HG02852 (cell line): ENCODE data around the gene MED29.

Experiments used
- ATAC-seq: cut with Tn5 transposase; IDR thresholded peaks from one replicate; pipeline ENCODE4 v1.9.1; 2021; ENCODE audit warnings: mild to moderate bottlenecking, moderate library complexity; ENCODE audit not compliant: unreplicated experiment

MED29 gene

DNA sequence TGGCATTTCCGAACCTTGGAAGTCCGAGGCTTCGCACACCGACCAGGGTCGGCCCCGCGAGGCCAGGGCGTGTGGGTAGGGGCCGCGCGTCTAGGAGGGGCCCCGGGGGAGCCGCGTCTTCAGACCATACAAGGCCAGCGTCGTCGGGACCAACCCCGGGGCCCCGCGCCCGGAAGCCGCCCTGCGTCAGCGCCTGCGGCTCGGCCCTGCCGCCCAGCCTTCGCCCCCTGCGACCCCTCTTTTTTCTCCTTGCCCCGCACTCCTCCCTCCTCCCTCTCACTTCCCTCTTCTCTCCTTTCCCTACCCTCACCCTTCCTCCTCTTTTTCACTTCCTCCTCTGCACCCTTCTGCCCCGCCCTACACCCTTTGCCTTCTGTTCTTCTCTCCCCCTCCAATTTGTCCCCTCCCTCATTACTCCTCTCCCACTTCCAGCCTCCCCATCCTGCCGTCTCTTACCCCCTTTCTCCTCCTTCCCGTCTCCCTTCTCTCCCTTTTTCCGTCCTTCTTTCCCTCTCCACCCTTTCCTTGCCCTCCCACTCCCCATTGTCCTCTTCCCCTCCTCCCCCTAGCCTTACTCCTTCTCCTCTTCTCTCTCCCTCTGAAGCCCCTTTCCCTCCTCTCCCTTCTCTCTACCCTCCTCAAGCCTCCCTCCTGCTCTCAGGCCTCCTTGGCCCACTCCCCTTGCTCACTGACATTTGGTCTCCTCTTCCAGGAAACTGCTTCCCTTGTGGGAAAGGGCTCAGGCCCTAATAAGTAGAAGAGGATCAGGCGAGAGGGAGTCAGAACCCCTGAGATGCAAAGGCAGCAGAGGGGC is 19.0 kb downstream of the MED29 start:
- no peak for ATAC-seq

- ATAC-seq, result no peak
These were observed 19.6 kb downstream of the MED29 start for GRCh38 chr19:39410831-39411080.

DNA sequence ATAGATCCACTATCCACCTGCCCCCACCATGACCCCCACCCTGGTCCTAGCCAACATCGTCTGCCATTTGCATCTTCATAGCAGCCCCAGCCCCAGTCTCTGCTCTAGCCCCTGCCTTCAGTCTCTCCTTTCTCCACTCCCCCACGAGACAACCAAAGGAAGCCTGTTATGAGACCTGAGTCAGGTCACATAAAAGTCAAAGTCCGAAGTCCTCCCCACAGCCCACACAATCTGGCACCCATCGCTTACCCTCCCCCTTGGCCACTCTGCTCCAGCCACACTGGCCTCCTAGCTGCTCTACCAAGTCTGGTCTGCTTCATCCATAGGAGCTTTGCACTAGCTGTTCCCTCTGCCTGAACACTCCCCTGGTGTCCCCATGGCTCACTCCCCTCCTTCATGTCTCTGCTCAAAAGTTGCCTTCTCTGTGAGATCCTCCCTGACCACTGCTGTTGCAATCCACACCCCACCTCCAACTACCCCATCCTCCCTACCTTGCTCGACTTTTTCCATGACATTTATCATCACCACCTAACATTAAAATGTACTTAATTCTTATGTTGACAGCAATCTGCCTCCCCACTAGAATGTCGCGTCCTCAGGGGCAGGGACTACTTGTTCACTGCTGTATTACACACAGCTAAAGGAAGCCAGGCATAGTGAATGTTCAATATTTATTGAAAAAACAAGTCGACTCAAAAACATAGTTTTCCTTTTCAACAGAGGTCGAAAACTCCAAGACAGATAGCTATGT is 20.1 kb downstream of the MED29 start:
- ATAC-seq, result no peak

DNA sequence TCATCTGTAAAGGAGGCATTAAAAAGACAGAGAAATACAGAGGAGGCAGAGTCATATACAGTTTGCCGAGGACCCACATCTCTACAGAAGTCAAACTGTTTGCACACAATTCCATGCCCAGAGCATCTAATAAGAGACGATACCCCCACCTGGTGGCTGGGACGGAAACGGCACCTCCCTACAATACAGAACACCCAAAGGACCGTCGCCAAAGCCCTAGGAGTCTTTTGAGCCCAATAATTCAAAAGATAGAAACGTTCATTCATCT is 20.6 kb downstream of the MED29 start:
- ATAC-seq, result peak; percentile 22

GRCh38 chr19:39412100-39412866 is 21.1 kb downstream of the MED29 start, which contains the start of gene PLEKHG2:
Gene PLEKHG2, plus strand, starts transcription at chr19:39412669. Its CDS starts 1,418 bp downstream, at chr19:39414087.
- peak; percentile 51 for ATAC-seq

GRCh38 chr19:39412867-39413271 is 21.7 kb downstream of the MED29 start:
- no peak for ATAC-seq

DNA sequence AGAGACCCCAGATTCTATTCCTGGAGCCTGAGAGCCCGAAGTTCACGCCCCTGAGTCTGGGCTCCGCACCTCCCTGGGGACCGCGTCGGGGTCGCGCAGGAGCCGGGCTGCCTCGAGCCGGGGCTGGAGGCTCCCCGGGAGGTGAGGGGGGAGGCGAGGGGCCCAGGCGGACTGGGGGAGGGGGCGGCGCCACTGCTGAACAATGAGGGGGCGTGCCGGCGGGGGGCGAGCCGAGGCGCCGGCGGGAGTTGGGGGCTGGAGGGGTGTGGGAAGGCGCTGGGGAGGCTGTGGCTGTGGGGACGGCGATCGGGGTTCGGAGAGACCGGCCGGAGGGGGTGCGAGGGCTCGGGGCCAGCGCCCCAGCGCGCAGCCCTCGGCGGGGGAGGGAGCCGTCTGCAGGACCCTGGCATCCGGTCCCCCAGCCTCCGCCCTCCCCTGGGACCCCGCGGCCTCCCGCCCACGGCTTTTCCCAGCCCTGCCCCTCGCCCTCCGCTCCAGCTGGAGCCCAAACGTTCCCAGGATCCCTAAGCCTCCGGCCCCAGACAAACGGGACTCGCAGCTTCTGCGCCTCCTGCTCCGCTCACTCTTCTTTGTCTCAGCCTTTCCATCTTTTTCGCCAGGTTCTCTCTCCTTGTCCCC is 22.2 kb downstream of the MED29 start:
- no peak for ATAC-seq

DNA sequence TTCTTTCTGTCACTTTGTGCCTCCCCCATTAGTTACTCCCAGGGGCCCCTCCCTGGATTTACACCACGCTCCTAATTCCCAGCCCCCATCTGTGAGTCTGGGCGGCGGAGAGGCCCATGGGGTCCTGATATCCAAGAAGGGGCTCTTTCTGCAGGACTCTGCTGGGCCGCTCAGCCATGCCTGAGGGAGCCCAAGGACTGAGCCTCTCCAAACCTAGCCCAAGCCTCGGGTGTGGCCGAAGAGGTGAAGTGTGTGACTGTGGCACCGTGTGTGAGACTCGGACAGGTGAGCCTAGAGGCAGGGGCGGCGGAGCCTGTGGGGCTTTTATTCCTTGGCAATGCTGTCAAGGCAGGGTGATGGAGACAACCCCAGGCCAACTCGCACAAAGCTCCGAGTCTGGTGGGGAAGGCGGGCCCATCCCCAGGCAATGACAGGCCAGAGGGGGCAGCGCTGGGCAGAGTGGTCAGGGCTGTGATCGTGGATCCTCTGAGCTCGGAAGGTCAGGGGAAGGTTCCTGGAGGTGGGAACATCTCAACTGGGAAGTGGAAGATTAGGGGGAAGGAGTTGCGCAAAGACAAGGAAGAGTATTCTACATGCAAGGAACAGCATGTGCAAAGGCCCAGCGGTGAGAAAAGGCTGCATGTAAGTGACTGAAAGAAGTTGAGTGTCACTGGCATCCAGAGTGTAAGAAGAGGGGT is 22.9 kb downstream of the MED29 start:
- ATAC-seq, result no peak

GRCh38 chr19:39415111-39416046 is 24.2 kb downstream of the MED29 start:
- no peak for ATAC-seq

DNA sequence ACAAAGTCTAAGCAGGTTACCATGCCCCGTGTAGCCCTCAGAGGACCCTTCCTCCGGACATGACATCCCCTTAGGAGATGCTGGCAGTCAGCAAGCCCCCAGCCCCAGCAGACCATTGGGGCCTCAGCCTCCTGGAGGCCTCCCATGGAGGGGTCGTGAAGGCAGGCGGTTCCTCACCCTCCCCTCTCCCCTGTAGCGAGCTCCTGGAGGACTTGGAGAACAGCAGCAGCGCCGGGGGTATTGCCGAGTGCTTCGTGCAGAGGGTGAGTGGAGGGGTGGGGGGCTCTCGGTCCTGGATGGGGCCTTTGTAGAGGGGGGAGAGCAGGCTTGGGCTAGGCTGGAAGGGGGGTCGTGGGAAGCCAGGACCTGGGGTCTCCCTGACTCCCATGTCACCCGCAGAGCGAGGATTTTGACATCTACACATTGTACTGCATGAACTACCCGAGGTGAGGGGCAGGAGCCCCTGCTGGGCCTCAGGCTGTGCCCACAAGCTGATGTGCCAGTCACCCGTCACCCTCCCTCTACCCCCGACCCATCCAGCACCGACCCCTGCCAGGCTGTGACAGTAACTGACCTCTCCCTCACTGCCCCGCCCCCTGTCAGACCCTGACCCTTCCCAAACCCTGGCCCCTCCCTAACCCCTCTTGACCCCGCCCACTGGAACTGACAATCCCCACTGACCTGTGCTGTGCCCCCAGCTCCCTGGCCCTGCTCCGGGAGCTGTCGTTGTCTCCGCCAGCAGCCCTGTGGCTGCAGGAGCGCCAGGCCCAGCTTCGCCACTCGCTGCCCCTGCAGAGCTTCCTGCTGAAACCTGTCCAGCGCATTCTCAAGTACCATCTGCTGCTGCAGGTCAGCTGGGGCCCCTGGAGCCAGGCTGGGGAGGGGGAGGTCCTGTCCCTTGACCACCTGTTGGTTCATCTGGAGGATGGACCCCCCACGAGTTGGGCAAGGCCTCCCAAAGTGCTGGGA is 25.3 kb downstream of the MED29 start:
- ATAC-seq, result no peak

- ATAC-seq, result no peak
These were observed 26.4 kb downstream of the MED29 start for GRCh38 chr19:39417463-39418181.

DNA sequence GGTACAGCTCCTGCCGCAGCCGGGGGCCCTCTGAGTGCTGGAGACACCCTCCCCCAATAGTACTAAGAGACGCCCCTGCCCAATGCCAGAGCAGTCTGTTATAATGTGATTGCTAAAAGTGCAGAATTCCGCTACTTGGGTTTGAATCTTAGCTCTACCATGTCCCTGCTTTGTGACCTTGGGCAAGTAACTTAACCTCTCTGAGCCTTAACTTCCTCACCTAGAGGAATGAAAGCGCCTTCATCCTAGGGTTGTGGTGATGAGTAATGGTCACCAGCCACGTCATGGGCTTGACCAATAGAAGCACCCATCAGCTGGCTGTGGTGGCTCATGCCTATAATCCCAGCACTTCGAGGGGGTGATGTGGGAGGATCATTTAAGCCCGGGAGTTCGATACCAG is 27.8 kb downstream of the MED29 start:
- no peak for ATAC-seq

DNA sequence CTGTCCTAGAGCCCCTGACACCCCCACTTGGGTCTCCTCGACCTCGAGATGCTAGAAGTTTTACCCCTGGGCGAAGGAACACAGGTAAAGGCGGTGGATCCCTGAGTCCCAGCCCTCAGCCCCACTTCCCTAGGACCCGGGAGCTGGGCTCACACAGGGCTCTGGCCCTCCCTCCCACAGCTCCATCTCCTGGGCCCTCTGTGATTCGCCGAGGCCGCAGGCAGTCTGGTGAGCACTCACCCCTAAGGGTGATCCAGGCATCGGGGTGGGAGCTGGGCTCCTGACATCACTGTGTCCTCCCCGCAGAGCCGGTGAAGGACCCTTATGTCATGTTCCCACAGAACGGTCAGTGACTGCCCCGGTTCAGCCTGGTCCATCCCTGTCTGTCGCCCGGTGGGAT is 29.6 kb downstream of the MED29 start:
- ATAC-seq, result no peak

- ATAC-seq, result no peak
These were observed 30.8 kb downstream of the MED29 start for GRCh38 chr19:39422020-39422419.

DNA sequence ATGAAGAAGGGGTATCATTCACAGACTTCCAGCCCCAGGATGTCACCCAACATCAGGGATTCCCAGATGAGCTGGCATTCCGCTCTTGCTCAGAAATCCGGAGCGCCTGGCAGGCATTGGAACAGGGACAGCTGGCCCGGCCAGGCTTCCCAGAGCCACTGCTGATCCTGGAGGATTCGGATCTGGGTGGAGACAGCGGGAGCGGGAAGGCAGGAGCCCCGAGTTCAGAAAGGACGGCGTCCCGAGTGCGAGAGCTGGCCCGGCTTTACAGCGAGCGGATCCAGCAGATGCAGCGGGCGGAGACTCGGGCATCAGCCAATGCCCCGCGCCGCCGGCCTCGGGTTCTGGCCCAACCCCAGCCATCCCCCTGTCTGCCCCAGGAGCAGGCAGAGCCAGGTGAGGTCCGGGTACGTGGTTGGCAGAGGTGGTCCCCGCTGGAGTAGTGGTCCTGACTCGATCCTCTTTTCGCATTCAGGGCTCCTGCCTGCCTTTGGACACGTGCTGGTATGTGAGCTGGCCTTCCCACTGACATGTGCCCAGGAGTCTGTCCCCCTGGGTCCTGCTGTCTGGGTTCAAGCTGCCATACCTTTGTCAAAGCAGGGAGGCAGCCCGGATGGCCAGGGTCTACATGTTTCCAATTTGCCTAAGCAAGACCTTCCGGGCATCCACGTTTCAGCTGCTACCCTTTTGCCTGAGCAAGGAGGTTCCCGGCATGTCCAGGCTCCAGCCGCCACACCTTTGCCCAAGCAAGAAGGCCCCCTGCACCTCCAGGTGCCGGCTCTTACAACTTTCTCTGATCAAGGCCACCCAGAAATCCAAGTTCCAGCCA is 32.3 kb downstream of the MED29 start:
- no peak for ATAC-seq

DNA sequence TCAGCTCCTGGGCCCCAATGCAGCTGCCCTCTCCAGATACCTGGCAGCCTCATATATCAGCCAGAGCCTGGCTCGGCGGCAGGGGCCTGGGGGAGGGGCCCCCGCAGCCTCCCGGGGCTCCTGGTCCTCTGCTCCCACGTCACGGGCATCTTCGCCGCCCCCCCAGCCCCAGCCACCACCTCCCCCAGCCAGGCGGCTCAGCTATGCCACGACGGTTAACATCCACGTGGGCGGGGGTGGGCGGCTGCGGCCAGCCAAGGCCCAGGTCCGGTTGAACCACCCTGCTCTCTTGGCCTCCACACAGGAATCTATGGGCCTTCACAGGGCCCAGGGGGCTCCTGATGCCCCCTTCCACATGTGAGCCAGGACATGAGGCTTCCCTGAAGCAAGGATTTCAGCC is 33.8 kb downstream of the MED29 start:
- no peak for ATAC-seq

- no peak for ATAC-seq
These were observed 34.6 kb downstream of the MED29 start for GRCh38 chr19:39425744-39426143.
